Peyer's patch (tissue), 4 donors: ENCODE measurements around the gene CBLB. TPM values are rescaled to one million over a fixed set of nuclear protein-coding genes. Genes with fewer than 3 reads are reported as not detected.

ENCODE experiments used
- DNase-seq, 3 donors: peaks; one replicate each; pipeline ENCODE4 v3.0.0-alpha.2; 2017 to 2019
- H3K27ac ChIP-seq, 4 donors: fragments of 200-600 bp; sonication (generic); one replicate each; pipeline ENCODE4 v1.5.1; 2016 to 2019
- H3K27me3 ChIP-seq, 2 donors: fragments of 200-600 bp; sonication (generic); one replicate each; pipeline ENCODE4 v1.5.1; 2019
- H3K36me3 ChIP-seq, 3 donors: fragments of 200-600 bp; sonication (generic); one replicate each; pipeline ENCODE4 v1.5.1; 2016 to 2019
- H3K4me1 ChIP-seq, 4 donors: fragments of 200-600 bp; sonication (generic); one replicate each; pipeline ENCODE4 v1.5.1; 2016 to 2019
- H3K4me3 ChIP-seq, 4 donors: fragments of 200-600 bp; sonication (generic); 1 replicate in 3 of 4; 2 replicates in 1 of 4; pipeline ENCODE4 v1.5.1; 2016 to 2019; ENCODE audit warnings: mild to moderate bottlenecking in 1 of 4
- H3K9me3 ChIP-seq, 4 donors: fragments of 200-600 bp; sonication (generic); one replicate each; pipeline ENCODE4 v1.5.1; 2016 to 2019; ENCODE audit warnings: mild to moderate bottlenecking in 1 of 4
- CTCF ChIP-seq, 6 experiments: fragments of 450-650 bp in 4 of 6; fragments of 200-600 bp in 2 of 6; sonication (generic) in 1 of 6; IDR thresholded peaks; one replicate each; pipeline ENCODE4 v1.5.1; 2017 to 2019; ENCODE audit warnings: antibody characterized with exemption in 6 of 6, mild to moderate bottlenecking in 3 of 6, moderate library complexity in 1 of 6
- POLR2A ChIP-seq, 2 donors: fragments of 450-650 bp; IDR thresholded peaks; one replicate each; pipeline ENCODE4 v1.5.1; 2017; ENCODE audit warnings: antibody characterized with exemption in 2 of 2, mild to moderate bottlenecking in 2 of 2, moderate library complexity in 2 of 2
- total RNA-seq, 4 donors: library from RNA; depleted of rRNA; stranded (reverse); fragments of >200 nt; gene quantifications; one replicate each; pipeline ENCODE4 v1.1.0, GENCODE V29; 2016

Gene CBLB
- total RNA-seq, 4 donors from 2014 or later = 58.6 to 112 (median 84.5) TPM

- Histone ChIP-seq H3K4me1 (peaks cover 0 to 8% (median 2%) of the 10 kb centered on the region in 4 donors), H3K9me3 (no peaks in the 10 kb centered on the region), H3K36me3 (peaks cover 0 to 14% (median 0%) of the 10 kb centered on the region in 3 donors), H3K27me3 (no peaks in the 10 kb centered on the region), H3K27ac (peak overlapping the region in 2 of 4 donors; percentile 1 to 31), H3K4me3 (no peak overlapping the region)
- no peak for DNase-seq
- TF ChIP-seq POLR2A (IDR thresholded peaks at IDR 0.05) (no peak), CTCF (IDR thresholded peaks at IDR 0.05) (no peak)
Observed at GRCh38 chr3:105755121-105755886, 113.5 kb downstream of the CBLB start.

GRCh38 chr3:105752791-105753415 is 115.9 kb downstream of the CBLB start:
- Histone ChIP-seq H3K9me3 (no peaks in the 10 kb centered on the region), H3K4me1 (peaks cover 0 to 8% (median 2%) of the 10 kb centered on the region in 4 donors), H3K4me3 (no peak overlapping the region), H3K36me3 (no peaks in the 10 kb centered on the region), H3K27me3 (no peaks in the 10 kb centered on the region), H3K27ac (peak overlapping the region; percentile 53 to 63 (median 56))
- TF ChIP-seq CTCF (IDR thresholded peaks at IDR 0.05) (no peak), POLR2A (IDR thresholded peaks at IDR 0.05) (peak in 1 of 2 donors; percentile 13)
- DNase-seq = peak in 2 of 3 donors; percentile 39 to 74

GRCh38 chr3:105747696-105748095 is 121.1 kb downstream of the CBLB start:
- H3K27me3 ChIP-seq = no peaks in the 10 kb centered on the region
- no peak for DNase-seq
- TF ChIP-seq CTCF (IDR thresholded peaks at IDR 0.05) (peak in 1 of 6 experiments; percentile 2), POLR2A (IDR thresholded peaks at IDR 0.05) (no peak)
- no peaks in the 10 kb centered on the region for H3K9me3 ChIP-seq
- H3K4me3 ChIP-seq = no peak overlapping the region
- peak overlapping the region in 2 of 4 donors; percentile 61 to 67 for H3K27ac ChIP-seq
- no peaks in the 10 kb centered on the region for H3K36me3 ChIP-seq
- H3K4me1 ChIP-seq = peaks cover 0 to 17% (median 7%) of the 10 kb centered on the region in 4 donors

- peaks cover 0 to 17% (median 7%) of the 10 kb centered on the region in 4 donors for H3K4me1 ChIP-seq
- no peaks in the 10 kb centered on the region for H3K36me3 ChIP-seq
- H3K27ac ChIP-seq = peak overlapping the region; percentile 14 to 67 (median 44)
- H3K4me3 ChIP-seq = no peak overlapping the region
- TF ChIP-seq POLR2A (IDR thresholded peaks at IDR 0.05) (no peak), CTCF (IDR thresholded peaks at IDR 0.05) (no peak)
- H3K27me3 ChIP-seq = no peaks in the 10 kb centered on the region
- DNase-seq = no peak
- H3K9me3 ChIP-seq = no peaks in the 10 kb centered on the region
Observed at GRCh38 chr3:105747060-105747541, 121.7 kb downstream of the CBLB start.

- H3K4me1 ChIP-seq = peaks cover 0 to 17% (median 7%) of the 10 kb centered on the region in 4 donors
- peaks cover 0 to 5% (median 0%) of the 10 kb centered on the region in 3 donors for H3K36me3 ChIP-seq
- peak overlapping the region; percentile 14 to 67 (median 44) for H3K27ac ChIP-seq
- H3K9me3 ChIP-seq = no peaks in the 10 kb centered on the region
- no peak for DNase-seq
- H3K4me3 ChIP-seq = no peak overlapping the region
- no peak for TF ChIP-seq POLR2A (IDR thresholded peaks at IDR 0.05)
- TF ChIP-seq CTCF (IDR thresholded peaks at IDR 0.05) = no peak
- no peaks in the 10 kb centered on the region for H3K27me3 ChIP-seq
Observed at GRCh38 chr3:105746231-105746996, 122.4 kb downstream of the CBLB start.
